Panc1 (cell line): ENCODE results near the gene CRISPLD2.

Experiments
- POLR2AphosphoS5 ChIP-seq: IDR thresholded peaks from 2 replicates; pipeline ENCODE4 v1.6.1; 2012; ENCODE audit warnings: mild to moderate bottlenecking, low read depth, low read length, moderate library complexity
- SIN3A ChIP-seq: IDR thresholded peaks from 2 replicates; pipeline ENCODE4 v1.6.1; 2012; ENCODE audit warnings: low read depth, mild to moderate bottlenecking, low read length, moderate library complexity, borderline replicate concordance; ENCODE audit not compliant: insufficient read depth
- TF ChIP-seq, protein P1 (sequence below): fragments of 450-650 bp; IDR thresholded peaks from 2 replicates; pipeline ENCODE4 v1.5.1; 2017; ENCODE audit warnings: mild to moderate bottlenecking
- TF ChIP-seq, protein P2 (sequence below), 2 experiments: IDR thresholded peaks; 2 replicates each; pipeline ENCODE4 v1.6.1; 2011 to 2012; ENCODE audit warnings: low read depth in 2 of 2, control low read depth in 1 of 2, low read length in 1 of 2, mild to moderate bottlenecking in 1 of 2, moderate library complexity in 1 of 2; ENCODE audit not compliant: insufficient read depth in 1 of 2

DNA sequence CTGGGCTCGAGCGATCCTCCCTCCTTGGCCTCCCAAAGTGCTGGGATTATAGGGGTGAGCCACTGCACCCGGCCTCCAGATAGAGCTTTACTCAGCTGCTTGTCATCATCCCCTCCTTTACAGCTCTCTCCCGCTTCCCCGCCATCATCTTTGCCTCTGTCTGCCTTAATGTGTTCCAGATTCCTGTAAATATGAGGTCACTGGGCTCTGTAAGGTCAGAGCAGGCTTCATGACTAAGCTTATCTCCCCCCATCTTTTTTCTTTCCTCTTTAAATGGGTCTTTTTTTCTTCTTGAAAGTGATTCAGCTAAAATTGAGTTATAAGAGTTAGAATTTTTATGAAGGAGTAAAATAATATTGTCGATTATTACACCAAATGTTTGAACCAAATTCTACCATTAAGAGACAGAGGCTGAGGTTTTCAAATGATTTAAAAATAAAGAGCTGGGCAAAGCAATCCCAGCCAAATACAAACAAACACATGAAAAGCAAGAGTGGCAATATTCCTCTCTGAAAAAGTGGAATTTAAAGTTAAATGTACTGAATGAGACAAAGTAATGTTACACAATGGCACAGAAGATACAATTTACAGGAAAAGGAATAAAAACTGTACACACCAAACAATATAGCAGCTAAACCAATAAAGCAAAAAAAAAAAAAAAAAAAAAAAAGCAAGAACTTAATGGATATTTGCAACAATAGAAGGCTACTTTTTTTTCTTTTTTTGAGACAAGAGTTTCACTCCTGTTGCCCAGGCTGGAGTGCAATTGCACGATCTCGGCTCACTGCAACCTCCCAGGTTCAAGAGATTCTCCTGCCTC is 62.1 kb downstream of the CRISPLD2 start:
- TF ChIP-seq, protein P1, sequence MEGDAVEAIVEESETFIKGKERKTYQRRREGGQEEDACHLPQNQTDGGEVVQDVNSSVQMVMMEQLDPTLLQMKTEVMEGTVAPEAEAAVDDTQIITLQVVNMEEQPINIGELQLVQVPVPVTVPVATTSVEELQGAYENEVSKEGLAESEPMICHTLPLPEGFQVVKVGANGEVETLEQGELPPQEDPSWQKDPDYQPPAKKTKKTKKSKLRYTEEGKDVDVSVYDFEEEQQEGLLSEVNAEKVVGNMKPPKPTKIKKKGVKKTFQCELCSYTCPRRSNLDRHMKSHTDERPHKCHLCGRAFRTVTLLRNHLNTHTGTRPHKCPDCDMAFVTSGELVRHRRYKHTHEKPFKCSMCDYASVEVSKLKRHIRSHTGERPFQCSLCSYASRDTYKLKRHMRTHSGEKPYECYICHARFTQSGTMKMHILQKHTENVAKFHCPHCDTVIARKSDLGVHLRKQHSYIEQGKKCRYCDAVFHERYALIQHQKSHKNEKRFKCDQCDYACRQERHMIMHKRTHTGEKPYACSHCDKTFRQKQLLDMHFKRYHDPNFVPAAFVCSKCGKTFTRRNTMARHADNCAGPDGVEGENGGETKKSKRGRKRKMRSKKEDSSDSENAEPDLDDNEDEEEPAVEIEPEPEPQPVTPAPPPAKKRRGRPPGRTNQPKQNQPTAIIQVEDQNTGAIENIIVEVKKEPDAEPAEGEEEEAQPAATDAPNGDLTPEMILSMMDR: no peak
- TF ChIP-seq POLR2AphosphoS5 (no peak), SIN3A (no peak)
- TF ChIP-seq, protein P2, sequence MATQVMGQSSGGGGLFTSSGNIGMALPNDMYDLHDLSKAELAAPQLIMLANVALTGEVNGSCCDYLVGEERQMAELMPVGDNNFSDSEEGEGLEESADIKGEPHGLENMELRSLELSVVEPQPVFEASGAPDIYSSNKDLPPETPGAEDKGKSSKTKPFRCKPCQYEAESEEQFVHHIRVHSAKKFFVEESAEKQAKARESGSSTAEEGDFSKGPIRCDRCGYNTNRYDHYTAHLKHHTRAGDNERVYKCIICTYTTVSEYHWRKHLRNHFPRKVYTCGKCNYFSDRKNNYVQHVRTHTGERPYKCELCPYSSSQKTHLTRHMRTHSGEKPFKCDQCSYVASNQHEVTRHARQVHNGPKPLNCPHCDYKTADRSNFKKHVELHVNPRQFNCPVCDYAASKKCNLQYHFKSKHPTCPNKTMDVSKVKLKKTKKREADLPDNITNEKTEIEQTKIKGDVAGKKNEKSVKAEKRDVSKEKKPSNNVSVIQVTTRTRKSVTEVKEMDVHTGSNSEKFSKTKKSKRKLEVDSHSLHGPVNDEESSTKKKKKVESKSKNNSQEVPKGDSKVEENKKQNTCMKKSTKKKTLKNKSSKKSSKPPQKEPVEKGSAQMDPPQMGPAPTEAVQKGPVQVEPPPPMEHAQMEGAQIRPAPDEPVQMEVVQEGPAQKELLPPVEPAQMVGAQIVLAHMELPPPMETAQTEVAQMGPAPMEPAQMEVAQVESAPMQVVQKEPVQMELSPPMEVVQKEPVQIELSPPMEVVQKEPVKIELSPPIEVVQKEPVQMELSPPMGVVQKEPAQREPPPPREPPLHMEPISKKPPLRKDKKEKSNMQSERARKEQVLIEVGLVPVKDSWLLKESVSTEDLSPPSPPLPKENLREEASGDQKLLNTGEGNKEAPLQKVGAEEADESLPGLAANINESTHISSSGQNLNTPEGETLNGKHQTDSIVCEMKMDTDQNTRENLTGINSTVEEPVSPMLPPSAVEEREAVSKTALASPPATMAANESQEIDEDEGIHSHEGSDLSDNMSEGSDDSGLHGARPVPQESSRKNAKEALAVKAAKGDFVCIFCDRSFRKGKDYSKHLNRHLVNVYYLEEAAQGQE (IDR thresholded peaks at IDR 0.05; ENCODE audit: insufficient read depth in 1 of 2, low read depth in 2 of 2, low read length in 1 of 2): no peak
